GM12875 (cell line): ENCODE measurements around the gene TPTE2.

ENCODE experiments used
- H3K4me3 ChIP-seq: one replicate; pipeline ENCODE4 v1.5.1; 2011; ENCODE audit warnings: low read depth, low read length, control low read depth
- TF ChIP-seq, protein P1 (sequence below): IDR thresholded peaks from 2 replicates; pipeline ENCODE4 v1.5.1; 2011; ENCODE audit warnings: low read depth, mild to moderate bottlenecking, control low read depth, inconsistent platforms, low read length, moderate library complexity, borderline replicate concordance; ENCODE audit not compliant: insufficient read depth

TPTE2 gene

DNA sequence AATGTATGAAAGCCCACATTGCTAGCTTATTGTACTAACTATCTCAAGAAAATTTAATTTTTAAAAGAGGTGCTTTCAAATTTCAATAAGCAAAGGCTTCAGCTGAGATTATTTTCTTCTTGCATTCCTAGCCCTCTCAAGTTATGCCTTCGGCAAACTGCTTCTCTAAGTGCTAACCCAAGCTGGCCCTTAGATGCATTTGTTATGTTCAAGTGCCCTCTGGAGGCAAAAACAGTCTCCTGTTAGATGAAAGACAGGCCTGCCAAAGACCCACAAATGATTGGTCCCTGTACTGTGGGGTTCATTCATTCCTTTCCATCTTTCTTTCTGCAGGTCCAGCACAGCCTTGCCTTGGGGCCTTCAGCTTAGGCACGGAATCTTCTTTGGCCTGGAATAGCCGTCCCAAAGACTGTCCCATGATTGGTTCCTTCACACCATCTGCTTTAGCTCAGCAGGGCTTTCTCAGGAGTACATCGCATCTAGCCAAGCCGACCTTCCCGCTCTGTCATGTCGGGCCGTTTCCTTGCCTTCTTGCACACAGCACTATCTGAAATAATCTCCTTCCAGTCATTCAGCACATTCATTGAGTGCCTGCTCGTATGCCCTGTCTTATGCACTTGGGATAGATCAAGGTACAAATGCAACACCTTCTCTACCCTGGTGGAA, 26.4 kb upstream of the TPTE2 start:
- no peak overlapping the region for H3K4me3 ChIP-seq
- TF ChIP-seq, protein P1, sequence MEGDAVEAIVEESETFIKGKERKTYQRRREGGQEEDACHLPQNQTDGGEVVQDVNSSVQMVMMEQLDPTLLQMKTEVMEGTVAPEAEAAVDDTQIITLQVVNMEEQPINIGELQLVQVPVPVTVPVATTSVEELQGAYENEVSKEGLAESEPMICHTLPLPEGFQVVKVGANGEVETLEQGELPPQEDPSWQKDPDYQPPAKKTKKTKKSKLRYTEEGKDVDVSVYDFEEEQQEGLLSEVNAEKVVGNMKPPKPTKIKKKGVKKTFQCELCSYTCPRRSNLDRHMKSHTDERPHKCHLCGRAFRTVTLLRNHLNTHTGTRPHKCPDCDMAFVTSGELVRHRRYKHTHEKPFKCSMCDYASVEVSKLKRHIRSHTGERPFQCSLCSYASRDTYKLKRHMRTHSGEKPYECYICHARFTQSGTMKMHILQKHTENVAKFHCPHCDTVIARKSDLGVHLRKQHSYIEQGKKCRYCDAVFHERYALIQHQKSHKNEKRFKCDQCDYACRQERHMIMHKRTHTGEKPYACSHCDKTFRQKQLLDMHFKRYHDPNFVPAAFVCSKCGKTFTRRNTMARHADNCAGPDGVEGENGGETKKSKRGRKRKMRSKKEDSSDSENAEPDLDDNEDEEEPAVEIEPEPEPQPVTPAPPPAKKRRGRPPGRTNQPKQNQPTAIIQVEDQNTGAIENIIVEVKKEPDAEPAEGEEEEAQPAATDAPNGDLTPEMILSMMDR = peak; percentile 52

DNA sequence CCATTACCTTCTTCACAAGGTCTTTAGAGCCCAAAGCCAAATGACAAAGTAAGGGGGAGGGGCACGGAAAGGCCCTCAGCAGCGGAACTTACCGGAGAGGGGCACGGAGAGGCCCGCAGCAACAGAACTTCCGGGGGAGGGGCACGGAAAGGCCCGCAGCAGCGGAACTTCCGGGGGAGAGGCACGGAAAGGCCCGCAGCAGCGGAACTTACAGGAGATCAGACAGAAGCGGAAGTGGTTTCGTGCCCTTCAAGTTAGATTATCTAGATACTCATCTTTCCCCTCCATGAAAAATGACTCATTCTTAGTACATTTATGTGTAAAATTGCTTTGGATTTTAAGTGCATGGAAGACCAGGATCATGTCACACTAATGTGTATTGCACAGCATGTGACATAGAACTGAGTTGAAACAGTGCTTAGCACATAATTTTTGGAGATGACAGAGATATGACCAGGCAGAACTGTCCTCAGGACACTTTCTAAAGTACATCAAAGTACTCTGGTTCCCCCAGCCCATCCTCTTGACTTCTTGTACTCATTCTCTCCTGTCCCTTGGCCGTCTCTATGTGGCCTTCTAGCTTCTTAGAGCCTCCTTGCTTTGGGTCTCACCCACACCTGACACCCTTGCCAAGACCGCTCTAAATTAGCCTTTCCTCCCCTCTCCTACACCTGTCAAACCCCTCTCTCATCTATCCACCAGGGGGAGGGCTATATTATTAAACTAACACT, 25.7 kb upstream of the TPTE2 start:
- TF ChIP-seq, protein P1 = no peak
- peak overlapping the region; percentile 54 for H3K4me3 ChIP-seq

DNA sequence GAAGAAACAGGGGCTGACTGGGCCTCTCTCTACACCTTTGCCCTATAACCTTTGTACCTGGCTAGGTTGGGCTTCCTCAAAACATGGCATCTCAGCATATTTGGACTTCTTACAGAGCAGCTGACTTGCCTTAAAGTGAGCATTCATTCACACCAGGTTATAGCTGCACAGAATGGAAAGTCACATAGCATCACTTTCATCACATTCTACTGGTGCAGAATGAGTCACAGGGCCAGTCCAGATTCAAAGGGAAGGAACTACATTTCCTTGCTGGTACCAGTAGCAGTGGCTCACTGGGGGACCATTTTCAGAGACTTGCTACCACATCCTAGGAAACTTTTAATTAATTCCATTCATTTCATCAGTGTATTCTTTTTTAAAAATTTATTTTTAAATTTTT, 20.3 kb upstream of the TPTE2 start:
- H3K4me3 ChIP-seq = no peak overlapping the region

DNA sequence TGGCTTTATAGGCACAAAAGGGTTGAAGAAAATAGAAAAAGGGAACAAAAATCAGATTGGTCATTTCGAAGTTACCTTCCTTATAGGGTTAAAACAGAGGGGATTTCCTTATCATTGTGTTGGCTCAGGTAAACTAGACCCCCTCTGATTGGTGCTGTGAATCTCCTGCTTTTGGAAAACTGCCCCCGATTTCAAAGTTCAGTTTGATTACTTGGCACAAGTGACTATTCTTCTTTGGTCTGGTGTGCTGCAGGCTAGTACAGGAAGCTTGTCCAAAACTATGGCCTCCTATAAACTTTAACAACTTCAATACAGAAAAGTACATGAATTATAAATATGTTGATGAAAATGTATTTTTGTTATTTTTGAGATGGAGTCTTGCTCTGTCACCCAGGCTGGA, 13.9 kb upstream of the TPTE2 start:
- TF ChIP-seq, protein P1 = no peak
- no peak overlapping the region for H3K4me3 ChIP-seq

More for the DNA sequence above, 20.3 kb upstream of the TPTE2 start:
- TF ChIP-seq, protein P1 = no peak

DNA sequence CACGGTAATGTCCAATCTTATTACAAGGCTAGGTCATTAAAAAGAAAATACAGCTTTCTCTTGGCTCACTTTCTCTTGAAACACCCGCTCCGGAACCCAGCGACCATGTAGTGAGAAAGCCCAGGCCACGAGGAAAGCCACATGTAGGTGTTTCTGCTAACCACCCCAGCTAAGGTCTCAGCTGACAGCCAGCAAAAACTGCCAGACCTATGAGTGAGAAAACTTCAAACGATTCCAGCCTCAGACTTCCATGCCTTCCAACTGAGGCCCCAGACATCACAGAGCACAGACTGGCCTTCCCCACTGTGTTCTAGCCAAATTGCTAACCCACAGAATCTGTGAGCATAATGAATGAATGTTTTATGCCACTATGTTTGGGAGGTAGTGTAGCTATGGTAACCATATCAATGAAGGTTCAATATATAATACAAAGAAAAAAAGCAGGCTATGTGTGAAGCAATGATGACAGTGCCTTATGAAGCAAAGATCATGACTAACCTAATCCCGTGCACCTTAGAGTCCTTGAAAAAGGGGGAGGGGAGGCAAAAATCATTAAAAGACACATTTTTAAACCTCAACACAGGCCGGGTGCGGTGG, 11.9 kb upstream of the TPTE2 start:
- TF ChIP-seq, protein P1 = no peak
- H3K4me3 ChIP-seq = no peak overlapping the region

DNA sequence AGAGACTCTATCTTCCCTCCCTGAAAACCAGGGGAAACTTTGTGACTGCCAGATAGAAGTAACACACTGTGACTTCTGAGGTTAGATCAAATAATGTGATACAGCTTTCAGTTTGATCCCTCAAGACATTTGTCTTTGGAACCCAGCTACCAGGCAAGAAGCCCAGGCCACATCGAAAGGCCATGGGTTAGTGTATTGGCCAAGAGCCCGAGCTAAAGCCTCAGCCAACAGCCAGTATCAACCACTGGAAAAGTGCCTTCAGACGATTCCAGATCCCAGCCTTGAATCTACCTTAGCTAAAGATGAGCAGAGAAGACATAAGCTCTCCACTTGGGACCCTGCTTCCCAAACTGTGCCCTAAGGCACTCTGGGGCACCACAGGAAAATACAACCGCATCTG, 10.9 kb upstream of the TPTE2 start:
- TF ChIP-seq, protein P1 = no peak
- no peak overlapping the region for H3K4me3 ChIP-seq
